ENCODE measurements around the gene NKD2.
"Not testable (repeated sequence)": the region's sequence is repeated elsewhere in the genome, so short reads cannot be mapped to it uniquely, and the experiment has no call there.

Gene NKD2

GRCh38 chr5:1008451-1009358 lies at the start of gene NKD2:
TSS of gene NKD2 (plus strand) at chr5:1008802. CDS start at chr5:1009058, 256 bp downstream.
- peak; percentile 35 to 40 for DNase-seq

GRCh38 chr5:959581-960531 lies 48.7 kb upstream of the NKD2 start:
- DNase-seq: no peak

- DNase-seq: no peak
Measured at GRCh38 chr5:960551-960950, 48.1 kb upstream of the NKD2 start.

- no peak for DNase-seq
Measured at GRCh38 chr5:961002-961710, 47.4 kb upstream of the NKD2 start.

- no peak for DNase-seq
Measured at GRCh38 chr5:961711-962240, 46.8 kb upstream of the NKD2 start.

GRCh38 chr5:962386-962785 lies 46.2 kb upstream of the NKD2 start:
- DNase-seq: no peak

- DNase-seq: no peak
Measured at GRCh38 chr5:962801-963200, 45.8 kb upstream of the NKD2 start.

GRCh38 chr5:963310-963672 lies 45.3 kb upstream of the NKD2 start:
- no peak for DNase-seq

GRCh38 chr5:963673-964531 lies 44.7 kb upstream of the NKD2 start:
- DNase-seq: peak; percentile 17 to 19

GRCh38 chr5:964821-965220 lies 43.8 kb upstream of the NKD2 start:
- DNase-seq: no peak

GRCh38 chr5:965604-966344 lies 42.8 kb upstream of the NKD2 start:
- DNase-seq: no peak

- DNase-seq: no peak
Measured at GRCh38 chr5:966345-966710, 42.3 kb upstream of the NKD2 start.

GRCh38 chr5:966941-967340 lies 41.7 kb upstream of the NKD2 start:
- no peak for DNase-seq

- DNase-seq: no peak
Measured at GRCh38 chr5:968881-969280, 39.7 kb upstream of the NKD2 start.

GRCh38 chr5:969408-969839 lies 39.2 kb upstream of the NKD2 start:
- DNase-seq: no peak

- not testable (repeated sequence) for DNase-seq
Measured at GRCh38 chr5:972575-972974, 36.0 kb upstream of the NKD2 start.

- no peak for DNase-seq
Measured at GRCh38 chr5:976849-977751, 31.5 kb upstream of the NKD2 start.

GRCh38 chr5:978054-978453 lies 30.5 kb upstream of the NKD2 start:
- DNase-seq: no peak

- no peak for DNase-seq
Measured at GRCh38 chr5:978693-979092, 29.9 kb upstream of the NKD2 start.
